ENCODE measurements around the gene AJM1.
"Not testable (repeated sequence)": the region's sequence is repeated elsewhere in the genome, so short reads cannot be mapped to it uniquely, and the experiment has no call there.

Gene AJM1

GRCh38 chr9:136832581-136832980 is 9.7 kb upstream of the AJM1 start:
- DNase-seq: no peak

GRCh38 chr9:136833381-136834048 is 8.8 kb upstream of the AJM1 start:
- not testable (repeated sequence) for DNase-seq

GRCh38 chr9:136835162-136835931 is 6.9 kb upstream of the AJM1 start:
- no peak for DNase-seq

GRCh38 chr9:136835932-136836904 is 6.1 kb upstream of the AJM1 start:
- no peak for DNase-seq

- no peak for DNase-seq
Observed at GRCh38 chr9:136837146-136837855, 5.0 kb upstream of the AJM1 start.

GRCh38 chr9:136837856-136838277 is 4.4 kb upstream of the AJM1 start:
- DNase-seq: not testable (repeated sequence)

- DNase-seq: no peak
Observed at GRCh38 chr9:136838314-136839228, 3.7 kb upstream of the AJM1 start.

- no peak for DNase-seq
Observed at GRCh38 chr9:136839229-136840139, 2.8 kb upstream of the AJM1 start.

GRCh38 chr9:136840140-136840876 is 2.0 kb upstream of the AJM1 start:
- no peak for DNase-seq

- no peak for DNase-seq
Observed at GRCh38 chr9:136840877-136841645, 1.2 kb upstream of the AJM1 start.

- DNase-seq: not testable (repeated sequence)
Observed at GRCh38 chr9:136841646-136842379, 465 bp upstream of the AJM1 start.

GRCh38 chr9:136843159-136843800 is 1.0 kb downstream of the AJM1 start:
- not testable (repeated sequence) for DNase-seq

GRCh38 chr9:136843801-136844740 is 1.8 kb downstream of the AJM1 start:
- peak in 1 of 2 donors; percentile 8 for DNase-seq

- no peak for DNase-seq
Observed at GRCh38 chr9:136844761-136845464, 2.6 kb downstream of the AJM1 start.

- no peak for DNase-seq
Observed at GRCh38 chr9:136845465-136846260, 3.4 kb downstream of the AJM1 start.
